ENCODE data around the gene CFAP57.
"Not testable (repeated sequence)": the region's sequence is repeated elsewhere in the genome, so short reads cannot be mapped to it uniquely, and the experiment has no call there.

DNA sequence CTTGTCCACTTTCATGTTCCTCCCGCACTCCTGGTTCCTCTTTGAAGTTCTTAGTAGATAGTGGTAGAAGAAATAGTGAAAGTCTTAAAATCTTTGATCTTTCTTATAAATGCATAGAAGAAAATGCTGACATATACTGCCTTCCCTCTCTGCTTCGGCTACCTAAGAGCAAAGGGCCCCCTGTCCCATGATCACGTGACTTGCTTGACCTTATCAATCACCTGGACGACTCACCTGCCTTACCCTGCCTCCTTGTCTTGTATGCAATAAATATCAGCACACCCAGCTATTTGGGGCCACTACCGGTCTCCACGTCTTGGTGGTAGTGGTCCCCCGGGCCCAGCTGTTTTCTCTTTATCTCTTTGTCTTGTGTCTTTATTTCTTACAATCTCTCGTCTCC lies 32.8 kb upstream of the CFAP57 start:
- TF ChIP-seq POLR2A, POLR2AphosphoS5 (IDR thresholded peaks at IDR 0.05; ENCODE audit: low read depth, low read length): not testable (repeated sequence)
